ENCODE data around the gene RAD51C. TPM values are rescaled to one million over a fixed set of nuclear protein-coding genes. Genes with fewer than 3 reads are reported as not detected.
"Not testable (repeated sequence)": the region's sequence is repeated elsewhere in the genome, so short reads cannot be mapped to it uniquely, and the experiment has no call there.

The RAD51C gene
- total RNA-seq, 1 experiment from 2014 or later, result 53.7 TPM

DNA sequence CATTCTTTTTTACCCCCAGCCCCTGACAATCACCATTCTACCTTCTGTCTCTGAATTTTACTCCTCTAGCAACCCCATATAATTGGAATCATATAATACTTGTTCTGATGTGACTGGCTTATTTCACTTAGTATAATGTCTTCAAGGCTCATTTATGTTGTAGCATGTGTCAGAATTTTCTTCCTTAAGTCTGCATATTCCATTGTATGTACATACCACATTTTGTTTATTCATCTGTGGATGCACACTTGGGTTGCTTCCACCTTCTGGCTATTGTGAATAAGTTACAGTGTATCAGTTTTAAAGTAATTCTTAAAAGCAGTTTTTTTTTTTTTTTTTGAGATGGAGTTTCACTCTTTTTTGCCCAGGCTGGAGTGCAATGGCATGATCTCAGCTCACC, 38.5 kb downstream of the RAD51C start:
- no peaks in the 10 kb centered on the region for H3K36me3 ChIP-seq (ENCODE audit: insufficient read depth, low read length)
- H2AFZ ChIP-seq (ENCODE audit: low read length), result no peak overlapping the region
- no peaks in the 10 kb centered on the region for H3K9me3 ChIP-seq (ENCODE audit: low read length)
- H3K27ac ChIP-seq (ENCODE audit: low read length), result no peak overlapping the region
- DNase-seq, result no peak
- H3K79me2 ChIP-seq (ENCODE audit: low read length), result no peaks in the 10 kb centered on the region
- no peaks in the 10 kb centered on the region for H3K4me1 ChIP-seq (ENCODE audit: low read length)
- no peak overlapping the region for H3K4me3 ChIP-seq (ENCODE audit: low read length)
- no peak overlapping the region for H3K9ac ChIP-seq (ENCODE audit: low read length)
- H4K20me1 ChIP-seq (ENCODE audit: insufficient read depth, low read depth, low read length), result no peaks in the 10 kb centered on the region
- no peak overlapping the region for H3K4me2 ChIP-seq (ENCODE audit: low read depth, low read length, poor library complexity, severe bottlenecking)
- no peaks in the 10 kb centered on the region for H3K9me2 ChIP-seq (replicated peaks; ENCODE audit: insufficient read depth, low read length)
- no peaks in the 10 kb centered on the region for H3K27me3 ChIP-seq (ENCODE audit: low read length)

DNA sequence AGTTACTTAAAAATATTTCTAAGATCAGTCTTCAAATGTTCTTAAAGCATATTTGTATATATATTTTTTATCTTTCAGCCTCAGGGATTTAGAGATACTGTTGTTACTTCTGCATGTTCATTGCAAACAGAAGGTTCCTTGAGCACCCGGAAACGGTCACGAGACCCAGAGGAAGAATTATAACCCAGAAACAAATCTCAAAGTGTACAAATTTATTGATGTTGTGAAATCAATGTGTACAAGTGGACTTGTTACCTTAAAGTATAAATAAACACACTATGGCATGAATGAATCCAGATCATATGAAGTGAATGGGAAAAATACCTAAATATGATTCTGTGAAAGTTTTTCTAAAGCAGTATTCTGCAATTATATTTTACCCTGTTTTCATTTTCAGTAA, 41.6 kb downstream of the RAD51C start:
- Histone ChIP-seq H3K79me2 (ENCODE audit: low read length) (no peaks in the 10 kb centered on the region), H4K20me1 (ENCODE audit: insufficient read depth, low read depth, low read length) (no peaks in the 10 kb centered on the region), H3K36me3 (ENCODE audit: insufficient read depth, low read length) (no peaks in the 10 kb centered on the region), H2AFZ (ENCODE audit: low read length) (no peak overlapping the region), H3K9me2 (replicated peaks; ENCODE audit: insufficient read depth, low read length) (no peaks in the 10 kb centered on the region), H3K27me3 (ENCODE audit: low read length) (no peaks in the 10 kb centered on the region), H3K9ac (ENCODE audit: low read length) (no peak overlapping the region), H3K9me3 (ENCODE audit: low read length) (no peaks in the 10 kb centered on the region), H3K4me2 (ENCODE audit: low read depth, low read length, poor library complexity, severe bottlenecking) (no peak overlapping the region), H3K4me3 (ENCODE audit: low read length) (no peak overlapping the region), H3K27ac (ENCODE audit: low read length) (no peak overlapping the region), H3K4me1 (ENCODE audit: low read length) (no peaks in the 10 kb centered on the region)
- DNase-seq, result no peak

DNA sequence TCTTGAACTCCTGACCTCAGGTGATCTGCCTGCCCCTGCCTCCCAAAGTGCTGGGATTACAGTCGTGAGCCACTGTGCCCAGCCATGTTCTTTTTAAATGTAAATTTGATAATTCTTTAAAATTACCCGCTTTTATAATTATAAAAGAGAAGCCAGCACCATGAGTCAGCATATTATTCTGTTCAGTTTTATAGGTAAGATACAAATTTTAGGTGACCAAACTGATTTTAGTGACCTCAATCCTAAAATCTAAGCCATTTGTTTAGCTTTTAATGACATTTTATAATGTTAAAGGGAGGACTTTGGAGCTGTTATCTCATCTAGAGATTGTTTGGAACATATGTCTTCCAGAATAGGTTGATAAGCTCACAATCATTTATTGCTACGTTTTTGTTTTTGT, 42.4 kb downstream of the RAD51C start:
- no peaks in the 10 kb centered on the region for H4K20me1 ChIP-seq (ENCODE audit: insufficient read depth, low read depth, low read length)
- no peak overlapping the region for H3K27ac ChIP-seq (ENCODE audit: low read length)
- no peaks in the 10 kb centered on the region for H3K9me3 ChIP-seq (ENCODE audit: low read length)
- H3K9me2 ChIP-seq (replicated peaks; ENCODE audit: insufficient read depth, low read length), result no peaks in the 10 kb centered on the region
- H3K27me3 ChIP-seq (ENCODE audit: low read length), result no peaks in the 10 kb centered on the region
- H3K9ac ChIP-seq (ENCODE audit: low read length), result no peak overlapping the region
- H3K4me1 ChIP-seq (ENCODE audit: low read length), result no peaks in the 10 kb centered on the region
- H3K4me3 ChIP-seq (ENCODE audit: low read length), result no peak overlapping the region
- no peak for DNase-seq
- H2AFZ ChIP-seq (ENCODE audit: low read length), result no peak overlapping the region
- no peak overlapping the region for H3K4me2 ChIP-seq (ENCODE audit: low read depth, low read length, poor library complexity, severe bottlenecking)
- H3K79me2 ChIP-seq (ENCODE audit: low read length), result no peaks in the 10 kb centered on the region
- H3K36me3 ChIP-seq (ENCODE audit: insufficient read depth, low read length), result no peaks in the 10 kb centered on the region

DNA sequence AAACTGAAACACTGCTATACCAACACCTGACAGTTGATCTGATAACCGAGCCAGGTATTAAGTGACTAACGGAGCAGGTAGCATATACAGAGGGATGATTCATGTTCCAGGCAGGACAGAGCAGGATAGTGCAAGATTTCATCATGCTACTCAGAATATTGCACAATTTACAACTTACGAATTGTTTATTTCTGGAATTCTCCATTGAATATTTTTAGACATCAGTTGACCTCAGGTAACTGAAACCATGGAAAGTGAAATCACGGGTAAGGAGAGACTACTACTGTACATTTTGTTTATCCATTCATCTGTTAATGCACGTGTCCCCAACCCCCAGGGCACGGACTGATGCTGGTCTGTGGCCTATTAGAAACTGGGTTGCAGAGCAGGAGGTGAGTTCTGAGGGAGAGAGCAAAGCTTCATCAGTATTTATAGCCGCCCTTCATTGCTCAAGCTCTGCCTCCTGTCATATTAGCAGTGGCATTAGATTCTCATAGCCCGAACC, 48.8 kb downstream of the RAD51C start:
- H3K4me2 ChIP-seq (ENCODE audit: low read depth, low read length, poor library complexity, severe bottlenecking), result no peak overlapping the region
- H3K9ac ChIP-seq (ENCODE audit: low read length), result no peak overlapping the region
- H3K79me2 ChIP-seq (ENCODE audit: low read length), result no peaks in the 10 kb centered on the region

DNA sequence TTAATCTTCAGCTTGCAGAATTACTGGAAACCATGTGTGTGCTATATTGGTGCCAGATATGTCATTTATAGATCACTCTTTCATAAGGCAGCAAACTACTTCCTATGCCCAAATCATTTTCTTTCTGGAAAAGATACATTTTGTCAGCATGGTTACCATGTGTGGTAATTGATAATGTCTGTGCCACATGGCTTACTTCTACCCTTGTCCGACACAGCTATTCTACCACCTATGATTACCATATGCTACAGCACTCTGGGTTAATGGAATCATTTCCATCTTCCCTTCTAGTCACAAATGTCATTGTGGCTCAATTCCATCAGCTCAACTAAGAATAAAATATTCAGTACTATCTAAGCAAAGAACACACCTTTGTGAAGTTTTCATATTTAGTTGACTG, 55.3 kb downstream of the RAD51C start:
- H3K9ac ChIP-seq (ENCODE audit: low read length), result no peak overlapping the region
- no peak overlapping the region for H3K27ac ChIP-seq (ENCODE audit: low read length)
- H3K4me1 ChIP-seq (ENCODE audit: low read length), result 0 out of 2 replicates have a peak, but pooled peaks cover 3% of the 10 kb centered on the region
- no peak overlapping the region for H3K4me2 ChIP-seq (ENCODE audit: low read depth, low read length, poor library complexity, severe bottlenecking)
- no peaks in the 10 kb centered on the region for H3K36me3 ChIP-seq (ENCODE audit: insufficient read depth, low read length)
- H3K79me2 ChIP-seq (ENCODE audit: low read length), result no peaks in the 10 kb centered on the region
- H3K27me3 ChIP-seq (ENCODE audit: low read length), result no peaks in the 10 kb centered on the region
- H3K9me3 ChIP-seq (ENCODE audit: low read length), result no peaks in the 10 kb centered on the region
- H3K9me2 ChIP-seq (replicated peaks; ENCODE audit: insufficient read depth, low read length), result no peaks in the 10 kb centered on the region
- no peak overlapping the region for H3K4me3 ChIP-seq (ENCODE audit: low read length)
- H4K20me1 ChIP-seq (ENCODE audit: insufficient read depth, low read depth, low read length), result no peaks in the 10 kb centered on the region
- DNase-seq, result no peak
- H2AFZ ChIP-seq (ENCODE audit: low read length), result no peak overlapping the region

More for the DNA sequence above, 48.8 kb downstream of the RAD51C start:
- Histone ChIP-seq H3K36me3 (ENCODE audit: insufficient read depth, low read length) (no peaks in the 10 kb centered on the region), H2AFZ (ENCODE audit: low read length) (no peak overlapping the region), H3K4me1 (ENCODE audit: low read length) (no peaks in the 10 kb centered on the region), H4K20me1 (ENCODE audit: insufficient read depth, low read depth, low read length) (no peaks in the 10 kb centered on the region), H3K27ac (ENCODE audit: low read length) (no peak overlapping the region), H3K9me3 (ENCODE audit: low read length) (no peaks in the 10 kb centered on the region), H3K27me3 (ENCODE audit: low read length) (no peaks in the 10 kb centered on the region), H3K9me2 (replicated peaks; ENCODE audit: insufficient read depth, low read length) (no peaks in the 10 kb centered on the region), H3K4me3 (ENCODE audit: low read length) (no peak overlapping the region)
- DNase-seq, result no peak

DNA sequence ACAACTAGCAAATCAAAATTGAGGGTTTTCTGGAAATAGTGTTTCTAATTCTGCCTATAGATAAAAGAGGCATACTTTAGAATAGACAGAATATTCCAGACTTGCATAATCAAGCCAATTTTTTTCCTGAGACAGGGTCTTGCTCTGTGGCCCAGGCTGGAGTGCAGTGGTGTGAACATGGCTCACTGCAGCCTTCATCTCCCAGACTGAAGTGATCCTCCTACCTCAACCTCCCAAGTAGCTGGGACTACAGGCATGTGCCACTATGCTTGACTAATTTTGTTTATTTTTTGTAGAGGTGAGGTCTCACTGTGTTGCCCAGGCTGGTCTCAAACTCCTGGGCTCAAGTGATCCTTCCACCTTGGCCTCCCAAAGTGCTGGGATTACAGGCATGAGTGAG, 57.2 kb downstream of the RAD51C start:
- not testable (repeated sequence) for H2AFZ ChIP-seq (ENCODE audit: low read length); H3K9me2 ChIP-seq (replicated peaks; ENCODE audit: insufficient read depth, low read length); H3K9me3 ChIP-seq (ENCODE audit: low read length); H3K27me3 ChIP-seq (ENCODE audit: low read length); H3K36me3 ChIP-seq (ENCODE audit: insufficient read depth, low read length); H4K20me1 ChIP-seq (ENCODE audit: insufficient read depth, low read depth, low read length); H3K9ac ChIP-seq (ENCODE audit: low read length); H3K4me3 ChIP-seq (ENCODE audit: low read length); H3K27ac ChIP-seq (ENCODE audit: low read length); H3K4me2 ChIP-seq (ENCODE audit: low read depth, low read length, poor library complexity, severe bottlenecking); H3K4me1 ChIP-seq (ENCODE audit: low read length); H3K79me2 ChIP-seq (ENCODE audit: low read length); DNase-seq

DNA sequence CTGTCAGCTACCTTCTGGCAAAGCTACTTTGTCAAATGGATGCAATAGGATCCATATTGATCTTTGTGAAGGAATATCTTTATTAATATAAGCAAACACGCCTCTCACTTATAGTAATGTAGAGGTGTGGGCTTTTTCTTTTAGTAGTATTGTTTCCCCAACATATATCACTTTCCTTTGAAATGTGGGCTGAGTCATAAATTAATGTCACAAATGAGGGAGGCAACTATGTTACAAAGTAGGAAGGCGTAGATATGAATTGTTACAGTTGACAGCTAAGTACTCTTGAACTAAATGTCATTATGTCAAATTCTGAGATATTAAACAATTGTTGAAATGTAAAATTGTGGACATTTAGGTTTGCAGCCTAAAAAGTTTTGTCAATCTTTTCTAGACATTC, 60.6 kb downstream of the RAD51C start:
- no peaks in the 10 kb centered on the region for H4K20me1 ChIP-seq (ENCODE audit: insufficient read depth, low read depth, low read length)
- no peaks in the 10 kb centered on the region for H3K9me3 ChIP-seq (ENCODE audit: low read length)
- no peak overlapping the region for H3K9ac ChIP-seq (ENCODE audit: low read length)
- H3K9me2 ChIP-seq (replicated peaks; ENCODE audit: insufficient read depth, low read length), result no peaks in the 10 kb centered on the region
- H3K36me3 ChIP-seq (ENCODE audit: insufficient read depth, low read length), result no peaks in the 10 kb centered on the region
- peaks cover 22% of the 10 kb centered on the region for H3K4me1 ChIP-seq (ENCODE audit: low read length)
- H3K79me2 ChIP-seq (ENCODE audit: low read length), result no peaks in the 10 kb centered on the region
- DNase-seq, result no peak
- no peak overlapping the region for H3K27ac ChIP-seq (ENCODE audit: low read length)
- H3K4me2 ChIP-seq (ENCODE audit: low read depth, low read length, poor library complexity, severe bottlenecking), result no peak overlapping the region
- no peak overlapping the region for H3K4me3 ChIP-seq (ENCODE audit: low read length)
- peaks cover 5% of the 10 kb centered on the region; the same call in 1 of the 2 replicates for H3K27me3 ChIP-seq (ENCODE audit: low read length)
- no peak overlapping the region for H2AFZ ChIP-seq (ENCODE audit: low read length)

DNA sequence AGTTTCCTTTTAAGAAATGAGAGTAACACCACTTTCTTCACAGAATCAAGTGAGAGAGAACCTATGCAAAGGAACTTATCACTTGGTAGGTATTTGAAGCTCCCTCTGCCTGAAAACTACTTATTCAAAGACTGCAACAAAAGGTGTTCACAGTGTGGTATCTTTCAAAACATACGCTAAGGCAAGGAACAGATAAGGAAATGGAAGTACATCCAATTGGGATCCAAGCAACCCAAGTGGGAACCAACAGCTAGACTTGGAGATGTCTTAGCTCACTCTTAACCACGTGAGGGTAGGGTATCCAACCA, 62.8 kb downstream of the RAD51C start:
- Histone ChIP-seq H3K4me1 (ENCODE audit: low read length) (peaks cover 20% of the 10 kb centered on the region), H2AFZ (ENCODE audit: low read length) (no peak overlapping the region), H3K79me2 (ENCODE audit: low read length) (no peaks in the 10 kb centered on the region), H3K4me2 (ENCODE audit: low read depth, low read length, poor library complexity, severe bottlenecking) (peak overlapping the region; percentile 91), H3K4me3 (ENCODE audit: low read length) (peak overlapping the region; percentile 77; the same call in 1 of the 2 replicates), H4K20me1 (ENCODE audit: insufficient read depth, low read depth, low read length) (no peaks in the 10 kb centered on the region), H3K9ac (ENCODE audit: low read length) (no peak overlapping the region), H3K9me3 (ENCODE audit: low read length) (no peaks in the 10 kb centered on the region), H3K9me2 (replicated peaks; ENCODE audit: insufficient read depth, low read length) (no peaks in the 10 kb centered on the region), H3K27me3 (ENCODE audit: low read length) (peaks cover 5% of the 10 kb centered on the region; the same call in 1 of the 2 replicates), H3K27ac (ENCODE audit: low read length) (no peak overlapping the region), H3K36me3 (ENCODE audit: insufficient read depth, low read length) (no peaks in the 10 kb centered on the region)
- no peak for DNase-seq
